PFSK-1 (cell line): ENCODE data around the gene ABCG1.

Source experiments
- FOXP2 ChIP-seq: optimal IDR thresholded peaks from 2 replicates; pipeline ENCODE3; 2011; ENCODE audit warnings: borderline replicate concordance, control low read depth, inconsistent platforms; ENCODE audit not compliant: insufficient read depth; ENCODE audit errors: extremely low read length, extremely low read depth
- POLR2AphosphoS5 ChIP-seq: IDR thresholded peaks from 2 replicates; pipeline ENCODE4 v1.6.1; 2012; ENCODE audit warnings: low read depth, mild to moderate bottlenecking, control low read depth, low read length, moderate library complexity
- SIN3A ChIP-seq: IDR thresholded peaks from 2 replicates; pipeline ENCODE4 v1.6.1; 2012; ENCODE audit warnings: mild to moderate bottlenecking, low read length, moderate library complexity, borderline replicate concordance; ENCODE audit not compliant: insufficient read depth
- TAF1 ChIP-seq: IDR thresholded peaks from 2 replicates; pipeline ENCODE4 v1.6.1; 2012; ENCODE audit warnings: low read length, control low read depth, borderline replicate concordance; ENCODE audit not compliant: insufficient read depth
- TF ChIP-seq, protein P1 (sequence below), 2 experiments: IDR thresholded peaks; 2 replicates each; pipeline versions ENCODE4 v1.6.1 to v1.8.0; 2011 to 2012; ENCODE audit warnings: low read depth in 2 of 2, low read length in 2 of 2, control low read depth in 1 of 2, inconsistent platforms in 1 of 2, mild to moderate bottlenecking in 1 of 2, moderate library complexity in 1 of 2; ENCODE audit not compliant: insufficient read depth in 1 of 2

The ABCG1 gene

DNA sequence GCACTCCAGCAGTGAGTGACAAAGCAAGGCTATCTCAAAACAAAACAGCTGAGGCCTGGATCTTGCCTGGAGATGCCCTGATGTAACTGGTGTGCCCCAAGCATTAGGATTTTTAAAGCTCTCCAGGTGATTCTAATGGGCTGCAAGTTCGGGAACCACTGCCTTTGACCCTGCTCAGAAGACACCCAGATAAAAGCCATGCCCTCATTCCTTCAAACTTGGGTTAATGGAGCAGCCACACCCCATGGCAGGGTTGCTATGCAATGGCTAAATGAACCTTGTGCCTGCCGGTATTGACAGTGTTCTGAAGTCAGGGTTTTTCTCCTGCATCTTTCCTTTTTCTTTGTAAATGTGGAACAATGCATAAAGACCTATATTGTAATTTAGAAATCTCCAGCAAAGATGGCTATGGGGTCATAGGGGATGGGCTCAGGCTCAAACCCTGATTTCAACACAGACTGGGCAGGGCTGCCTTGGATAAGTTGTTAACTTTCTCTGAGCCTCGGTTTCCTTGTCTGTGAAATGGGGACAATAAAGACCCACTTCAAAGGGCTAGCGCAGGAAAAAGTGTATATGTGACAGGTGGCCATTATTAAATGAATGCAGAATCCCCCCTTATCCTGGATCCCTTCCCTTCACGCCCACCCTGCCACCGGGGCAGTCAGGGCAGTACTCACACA is 95.8 kb downstream of the ABCG1 start:
- TF ChIP-seq FOXP2 (no peak), SIN3A (no peak), TAF1 (no peak), POLR2AphosphoS5 (no peak)
- TF ChIP-seq, protein P1, sequence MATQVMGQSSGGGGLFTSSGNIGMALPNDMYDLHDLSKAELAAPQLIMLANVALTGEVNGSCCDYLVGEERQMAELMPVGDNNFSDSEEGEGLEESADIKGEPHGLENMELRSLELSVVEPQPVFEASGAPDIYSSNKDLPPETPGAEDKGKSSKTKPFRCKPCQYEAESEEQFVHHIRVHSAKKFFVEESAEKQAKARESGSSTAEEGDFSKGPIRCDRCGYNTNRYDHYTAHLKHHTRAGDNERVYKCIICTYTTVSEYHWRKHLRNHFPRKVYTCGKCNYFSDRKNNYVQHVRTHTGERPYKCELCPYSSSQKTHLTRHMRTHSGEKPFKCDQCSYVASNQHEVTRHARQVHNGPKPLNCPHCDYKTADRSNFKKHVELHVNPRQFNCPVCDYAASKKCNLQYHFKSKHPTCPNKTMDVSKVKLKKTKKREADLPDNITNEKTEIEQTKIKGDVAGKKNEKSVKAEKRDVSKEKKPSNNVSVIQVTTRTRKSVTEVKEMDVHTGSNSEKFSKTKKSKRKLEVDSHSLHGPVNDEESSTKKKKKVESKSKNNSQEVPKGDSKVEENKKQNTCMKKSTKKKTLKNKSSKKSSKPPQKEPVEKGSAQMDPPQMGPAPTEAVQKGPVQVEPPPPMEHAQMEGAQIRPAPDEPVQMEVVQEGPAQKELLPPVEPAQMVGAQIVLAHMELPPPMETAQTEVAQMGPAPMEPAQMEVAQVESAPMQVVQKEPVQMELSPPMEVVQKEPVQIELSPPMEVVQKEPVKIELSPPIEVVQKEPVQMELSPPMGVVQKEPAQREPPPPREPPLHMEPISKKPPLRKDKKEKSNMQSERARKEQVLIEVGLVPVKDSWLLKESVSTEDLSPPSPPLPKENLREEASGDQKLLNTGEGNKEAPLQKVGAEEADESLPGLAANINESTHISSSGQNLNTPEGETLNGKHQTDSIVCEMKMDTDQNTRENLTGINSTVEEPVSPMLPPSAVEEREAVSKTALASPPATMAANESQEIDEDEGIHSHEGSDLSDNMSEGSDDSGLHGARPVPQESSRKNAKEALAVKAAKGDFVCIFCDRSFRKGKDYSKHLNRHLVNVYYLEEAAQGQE (IDR thresholded peaks at IDR 0.05; ENCODE audit: insufficient read depth in 1 of 2, low read depth in 2 of 2, low read length in 2 of 2): no peak

DNA sequence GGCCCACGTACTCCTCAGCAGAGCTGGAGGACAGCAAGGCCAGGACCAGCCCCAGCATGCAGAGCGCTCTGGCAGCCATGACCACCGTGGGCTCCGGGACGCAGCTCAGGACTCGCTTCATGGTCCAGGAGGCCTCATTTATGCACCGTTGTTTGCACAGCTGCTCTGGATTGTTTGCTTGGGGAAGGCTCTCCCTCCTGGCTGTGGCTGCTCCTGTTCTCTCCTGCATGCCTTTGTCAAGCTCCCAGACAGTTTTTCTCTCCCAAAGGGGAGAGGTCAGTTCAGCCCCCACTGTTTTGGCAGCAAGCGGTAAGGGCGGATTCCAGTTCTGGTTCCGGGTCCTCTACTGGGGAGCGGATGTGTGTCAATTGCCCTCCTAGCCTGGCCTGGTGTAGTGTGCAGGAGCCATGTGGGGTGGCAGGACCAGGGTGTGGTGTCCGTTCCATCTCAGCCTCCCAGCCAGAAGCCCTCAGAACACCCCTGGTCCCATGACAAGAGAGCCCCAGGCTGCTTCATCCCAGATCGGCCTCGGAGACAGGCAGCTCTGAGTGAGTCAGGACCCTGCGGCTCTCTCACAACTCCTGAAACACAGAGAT is 96.5 kb downstream of the ABCG1 start, which contains the start of gene TFF3:
Gene TFF3 (minus strand): TSS at position 114 of the 596 bp plus-strand sequence. CDS start 35 bp downstream, at position 79.
- TF ChIP-seq, protein P1 (IDR thresholded peaks at IDR 0.05; ENCODE audit: insufficient read depth in 1 of 2, low read depth in 2 of 2, low read length in 2 of 2): no peak
- TF ChIP-seq FOXP2: no peak
- TF ChIP-seq TAF1: no peak
- TF ChIP-seq SIN3A: no peak
- TF ChIP-seq POLR2AphosphoS5: no peak

DNA sequence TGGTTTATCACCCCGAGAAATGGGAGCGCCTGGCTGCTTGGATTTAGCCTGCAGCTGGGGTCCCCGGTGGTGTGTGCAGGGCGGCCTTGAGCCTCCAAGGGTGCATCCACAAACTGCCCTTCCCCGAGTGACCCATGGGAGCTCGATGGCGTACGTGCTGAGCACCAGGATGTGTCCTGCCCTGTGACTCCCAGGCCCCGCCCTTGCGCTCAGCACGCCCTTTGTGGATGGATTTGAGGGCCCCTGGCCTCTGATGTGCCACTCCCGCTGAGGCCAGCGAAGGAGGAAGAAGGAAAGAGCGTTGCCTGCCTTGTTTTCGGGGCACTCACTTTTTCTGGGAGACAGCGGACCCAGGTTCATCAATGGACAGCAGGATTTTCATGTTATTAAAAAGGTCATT is 98.0 kb downstream of the ABCG1 start:
- TF ChIP-seq TAF1 (no peak), FOXP2 (no peak), POLR2AphosphoS5 (no peak), SIN3A (no peak)
- TF ChIP-seq, protein P1 (IDR thresholded peaks at IDR 0.05; ENCODE audit: insufficient read depth in 1 of 2, low read depth in 2 of 2, low read length in 2 of 2): no peak

DNA sequence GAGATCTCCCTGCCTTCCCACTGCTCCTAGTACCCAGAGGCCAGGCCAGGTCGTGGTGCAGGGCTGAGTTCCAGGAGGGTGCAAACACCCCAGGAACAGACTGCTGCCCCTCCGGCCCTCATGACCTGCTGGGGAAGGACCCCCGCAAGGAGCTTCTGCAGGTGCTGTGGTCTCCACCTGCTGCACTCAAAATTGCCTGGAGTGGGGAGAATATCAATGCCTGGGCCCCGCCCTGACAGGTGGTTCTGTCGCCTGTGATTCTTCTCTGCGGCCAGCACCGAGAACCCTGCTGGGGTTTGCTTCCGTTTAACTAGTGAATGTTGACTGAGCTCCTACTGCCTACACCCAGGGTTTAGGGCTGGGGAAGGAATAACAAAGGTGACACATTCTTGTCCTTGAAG is 98.4 kb downstream of the ABCG1 start:
- no peak for TF ChIP-seq POLR2AphosphoS5
- no peak for TF ChIP-seq FOXP2
- TF ChIP-seq, protein P1 (IDR thresholded peaks at IDR 0.05; ENCODE audit: insufficient read depth in 1 of 2, low read depth in 2 of 2, low read length in 2 of 2): no peak
- TF ChIP-seq SIN3A: no peak
- no peak for TF ChIP-seq TAF1
